Superior temporal gyrus (tissue), 1 donor: ENCODE measurements around the gene TUSC1.
"Not testable (repeated sequence)": the region's sequence is repeated elsewhere in the genome, so short reads cannot be mapped to it uniquely, and the experiment has no call there.

Source experiments
- DNase-seq: peaks from one replicate; pipeline ENCODE4 v3.0.0-alpha.2; 2016; ENCODE audit errors: extremely low spot score

The TUSC1 gene

DNA sequence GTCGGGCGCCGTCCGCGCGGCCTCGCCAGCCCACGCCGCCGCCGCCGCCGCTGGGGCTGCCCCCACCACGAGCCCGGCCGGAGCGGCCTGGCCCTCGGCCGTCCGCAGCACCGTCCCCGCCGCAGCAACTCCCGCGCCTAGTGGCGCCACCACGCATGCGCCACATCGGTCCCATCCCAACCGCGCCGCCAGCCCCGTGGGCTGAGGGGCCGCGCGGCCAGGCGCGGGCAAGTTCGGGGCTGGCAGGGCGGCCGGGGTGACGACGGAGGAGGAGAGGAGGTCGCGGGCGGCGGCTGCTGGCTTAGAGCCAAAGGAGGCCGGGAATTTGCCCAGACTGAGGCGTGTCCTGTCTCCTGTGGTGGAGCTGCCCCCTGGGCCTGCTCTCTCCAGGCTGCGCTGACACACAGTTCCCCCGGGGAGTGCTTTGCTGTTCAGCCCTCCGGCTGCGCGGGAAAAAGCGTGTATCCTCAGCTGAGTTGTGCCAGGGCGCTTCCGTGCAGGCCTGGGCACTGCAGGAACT lies at the start of gene TUSC1:
Gene TUSC1, minus strand, starts transcription at position 298 of the 520 bp plus-strand sequence. Its CDS starts 132 bp downstream, at position 166.
- DNase-seq: peak; percentile 76

DNA sequence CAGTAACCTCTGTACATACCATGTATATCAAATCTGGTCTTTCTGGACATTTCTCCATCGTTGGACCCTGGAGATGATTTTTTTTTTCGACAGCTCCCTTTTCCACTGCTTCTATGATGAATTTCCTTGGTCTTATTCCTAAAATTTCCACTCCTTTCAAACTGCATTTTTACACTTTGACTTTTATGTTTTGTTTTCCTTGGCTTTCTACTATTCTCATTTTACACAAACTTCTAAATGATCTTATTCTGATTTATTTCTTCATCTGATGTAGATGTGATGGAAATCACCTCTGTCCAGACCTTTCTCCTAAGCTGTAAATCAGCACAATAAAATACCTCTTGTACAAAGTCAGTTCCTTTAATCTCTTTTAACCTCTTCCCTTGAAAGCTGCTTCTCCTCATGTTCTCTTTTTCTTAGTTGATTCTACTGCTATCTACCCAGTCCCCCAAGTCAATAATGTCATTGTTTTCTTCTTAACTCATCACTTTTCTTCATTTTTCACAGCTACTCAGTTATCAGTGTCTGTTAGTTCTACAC lies 48.7 kb upstream of the TUSC1 start:
- no peak for DNase-seq

DNA sequence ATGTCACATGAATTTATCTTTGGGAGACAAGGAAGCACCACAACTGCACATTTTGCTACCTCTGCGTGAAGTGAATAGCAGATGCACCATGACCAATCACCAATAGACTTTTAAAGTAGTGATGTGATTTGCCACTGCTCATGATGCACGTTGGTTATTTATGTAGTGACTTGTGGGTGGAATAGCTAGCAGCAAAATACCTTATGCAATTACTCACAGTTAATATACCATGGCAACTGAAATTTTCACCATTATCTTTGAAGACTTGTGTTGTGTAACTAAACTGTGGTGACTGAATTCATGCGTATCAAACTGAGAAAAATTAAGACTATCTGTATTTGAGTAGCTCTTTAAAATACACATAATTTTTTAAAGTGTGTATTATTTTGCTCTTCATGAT lies 46.2 kb upstream of the TUSC1 start:
- no peak for DNase-seq

DNA sequence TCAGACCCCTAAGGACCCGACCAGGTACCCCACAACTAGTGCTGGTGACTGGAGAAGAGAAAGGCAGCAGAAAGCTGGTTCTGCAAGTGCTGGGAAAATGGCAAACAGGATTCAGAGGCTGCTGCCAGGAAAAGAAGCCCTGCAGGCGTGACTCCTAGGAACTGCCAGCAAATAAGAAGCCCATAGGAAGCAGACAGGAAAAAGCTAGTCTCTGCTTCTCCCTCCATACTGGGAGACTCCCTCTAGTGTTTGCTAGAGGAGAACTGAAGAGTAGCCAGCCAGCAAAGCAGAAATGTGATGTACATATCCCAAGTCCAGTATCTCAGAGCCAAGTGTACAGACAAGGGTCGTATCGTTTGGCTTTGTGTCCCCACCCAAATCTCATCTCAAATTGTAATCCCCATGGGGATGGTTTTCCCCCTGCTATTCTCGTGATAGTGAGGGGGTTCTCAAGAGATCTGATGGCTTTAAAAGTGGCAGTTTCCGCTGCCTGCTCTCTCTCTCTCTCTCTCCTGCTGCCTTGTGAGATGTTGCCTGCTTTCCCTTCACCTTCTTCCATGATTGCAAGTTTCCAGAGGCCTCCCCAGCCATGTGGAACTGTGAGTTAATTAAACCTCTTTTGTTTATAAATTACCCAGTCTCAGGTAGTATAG lies 38.1 kb upstream of the TUSC1 start:
- DNase-seq: peak; percentile 73

DNA sequence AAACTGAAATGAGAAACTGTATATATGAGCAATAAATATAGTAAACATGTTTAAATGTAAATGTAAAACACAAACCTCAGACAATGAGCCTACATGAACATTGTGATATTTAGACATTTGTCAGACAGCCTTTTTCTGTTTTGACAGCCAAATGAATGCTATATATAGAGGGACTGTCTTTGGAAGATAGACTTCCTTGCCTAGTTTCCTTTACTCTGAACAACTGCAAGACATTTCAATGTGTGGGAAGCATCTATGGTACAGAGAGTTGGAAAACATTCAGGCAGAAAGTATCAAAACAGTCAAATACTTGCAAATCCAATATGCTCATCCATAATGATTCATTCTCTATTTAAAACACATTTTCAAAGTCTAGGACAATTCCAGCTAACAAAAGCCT lies 31.7 kb upstream of the TUSC1 start:
- DNase-seq: peak; percentile 53

DNA sequence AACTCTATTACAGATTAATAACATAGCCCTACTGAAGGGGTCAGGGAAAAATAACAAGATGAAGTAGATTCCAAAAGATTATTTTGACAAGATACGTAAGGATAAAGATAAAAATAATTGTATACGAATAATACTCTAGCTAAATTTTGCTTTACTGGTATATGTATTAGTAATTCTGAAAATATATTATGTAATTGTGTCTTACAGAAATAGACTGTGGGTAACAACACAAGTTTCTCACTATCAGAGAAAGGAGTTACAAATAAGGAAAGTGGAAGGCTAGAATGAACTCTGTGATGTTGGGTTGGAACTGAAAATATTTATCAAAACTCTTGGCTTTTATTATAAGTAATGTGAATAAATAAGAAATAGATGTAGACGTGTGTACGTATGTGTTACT lies 26.6 kb upstream of the TUSC1 start:
- DNase-seq: no peak

DNA sequence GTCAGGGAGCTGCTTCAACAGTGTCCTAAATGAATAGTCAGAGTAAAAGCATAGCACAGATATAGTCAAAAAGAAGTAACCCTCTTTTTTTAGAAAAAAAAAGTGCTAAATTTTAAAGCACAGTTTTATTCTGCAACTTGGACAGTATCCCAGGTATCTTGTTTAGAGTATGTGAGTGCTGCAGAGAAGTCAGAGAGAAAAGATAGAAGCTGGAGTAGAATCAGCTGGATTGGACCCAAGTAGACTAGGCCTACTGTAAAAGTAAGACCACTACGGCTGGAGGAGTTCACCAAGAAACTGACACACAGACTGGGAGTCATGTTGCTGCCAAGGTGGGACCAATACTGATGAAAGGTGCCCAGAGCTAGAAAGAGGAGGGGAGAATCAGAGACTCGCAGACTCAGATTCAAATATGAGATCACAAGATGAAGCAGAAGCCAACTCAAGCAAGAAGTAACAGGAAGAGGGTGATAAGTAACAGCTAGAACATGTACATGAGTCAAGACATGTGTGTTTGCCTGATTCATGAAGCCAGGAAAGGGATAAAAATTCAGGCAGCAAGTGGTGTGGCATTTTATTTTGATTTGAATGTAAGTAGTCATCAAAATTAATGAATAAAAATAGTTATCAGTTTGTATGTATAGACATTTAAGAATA lies 25.6 kb upstream of the TUSC1 start:
- peak; percentile 36 for DNase-seq

DNA sequence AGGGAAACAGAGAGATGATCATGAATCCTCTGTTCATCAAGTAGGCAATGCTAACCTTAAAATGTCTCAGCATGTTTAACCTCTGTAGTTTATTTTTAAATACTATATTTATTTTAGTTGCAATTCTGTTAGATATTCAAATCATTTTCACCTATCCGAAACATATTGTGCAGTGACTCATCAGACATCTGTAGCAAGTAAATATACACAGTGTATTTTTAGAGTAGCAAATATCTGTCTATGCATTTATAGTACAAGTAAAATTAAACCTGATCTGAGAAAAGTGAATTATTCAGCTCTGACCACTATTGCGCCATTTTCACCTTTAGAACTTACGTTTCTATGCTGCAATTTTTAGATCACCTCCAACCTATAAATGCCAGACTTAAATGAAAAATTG lies 24.3 kb upstream of the TUSC1 start:
- DNase-seq: no peak

DNA sequence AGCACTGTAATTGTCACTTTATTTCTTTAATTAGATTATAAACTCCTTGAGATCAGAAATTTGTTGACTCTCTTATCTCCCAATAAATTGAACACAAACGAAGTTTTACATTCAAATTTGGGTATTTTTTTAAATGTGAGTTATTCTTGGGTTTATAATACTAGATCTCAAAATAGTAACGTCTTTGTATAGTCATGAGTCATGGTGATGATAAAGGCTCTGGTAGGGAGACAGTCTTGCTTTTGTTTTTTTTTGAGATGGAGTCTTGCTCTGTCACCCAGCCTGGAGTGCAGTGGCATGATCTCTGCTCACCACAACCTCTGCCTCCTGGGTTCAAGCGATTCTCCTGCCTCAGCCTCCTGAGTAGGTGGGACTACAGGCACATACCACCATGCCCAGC lies 22.7 kb upstream of the TUSC1 start:
- DNase-seq: not testable (repeated sequence)

DNA sequence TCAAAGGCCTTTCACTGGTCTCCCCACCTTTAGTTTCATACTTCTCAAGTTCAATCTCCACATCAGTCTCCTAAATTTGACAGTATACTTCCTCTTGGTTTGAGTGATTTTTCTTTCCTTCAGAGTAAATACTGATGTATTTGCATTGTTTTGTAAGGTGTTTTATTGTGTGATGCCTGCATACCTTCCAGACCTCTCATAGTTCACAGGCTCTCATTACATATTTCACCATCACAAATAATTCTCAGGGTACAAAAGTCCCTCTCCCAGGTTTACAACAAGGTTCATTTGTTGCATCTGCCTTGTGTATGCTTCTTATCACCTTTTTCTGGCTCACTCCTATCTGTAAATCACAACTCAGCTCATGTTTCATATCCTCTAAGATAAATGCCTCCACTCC lies 22.2 kb upstream of the TUSC1 start:
- no peak for DNase-seq

DNA sequence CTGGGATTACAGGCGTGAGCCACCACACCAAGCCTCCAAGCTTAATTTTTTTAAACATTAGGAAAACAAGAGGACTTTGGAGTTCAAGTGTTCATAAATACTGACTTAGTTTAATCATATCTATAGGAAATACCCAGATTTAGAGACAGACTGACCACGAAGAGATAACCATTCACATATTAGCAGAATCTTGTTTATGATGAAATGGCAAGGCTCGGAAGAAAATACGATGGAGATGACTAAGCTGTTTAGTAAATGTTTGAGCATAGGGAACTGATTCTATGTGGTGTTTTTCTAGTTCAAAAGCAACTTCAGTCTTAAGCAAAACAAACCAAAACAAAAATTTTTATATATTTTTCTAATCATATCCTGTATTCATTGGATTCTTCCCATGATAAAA lies 13.5 kb upstream of the TUSC1 start:
- DNase-seq: no peak

DNA sequence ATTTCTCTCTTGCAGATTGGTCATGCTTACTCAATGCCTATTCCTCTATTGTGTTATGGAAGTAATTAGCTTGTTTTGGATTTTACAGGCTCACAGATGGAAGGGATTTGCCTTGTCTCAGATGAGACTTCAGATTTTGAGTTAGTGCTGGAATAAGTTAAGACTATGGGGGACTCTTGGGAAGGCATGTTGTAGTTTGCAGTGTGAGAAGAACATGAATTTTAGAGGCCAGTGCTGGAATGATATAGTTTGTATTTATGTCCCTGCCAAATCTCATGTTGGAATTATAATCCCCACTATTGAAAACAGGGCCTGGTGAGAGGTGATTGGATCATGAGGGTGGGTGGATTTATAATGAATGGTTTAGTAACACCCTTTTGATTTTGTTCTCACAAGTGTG lies 6.1 kb upstream of the TUSC1 start:
- no peak for DNase-seq

DNA sequence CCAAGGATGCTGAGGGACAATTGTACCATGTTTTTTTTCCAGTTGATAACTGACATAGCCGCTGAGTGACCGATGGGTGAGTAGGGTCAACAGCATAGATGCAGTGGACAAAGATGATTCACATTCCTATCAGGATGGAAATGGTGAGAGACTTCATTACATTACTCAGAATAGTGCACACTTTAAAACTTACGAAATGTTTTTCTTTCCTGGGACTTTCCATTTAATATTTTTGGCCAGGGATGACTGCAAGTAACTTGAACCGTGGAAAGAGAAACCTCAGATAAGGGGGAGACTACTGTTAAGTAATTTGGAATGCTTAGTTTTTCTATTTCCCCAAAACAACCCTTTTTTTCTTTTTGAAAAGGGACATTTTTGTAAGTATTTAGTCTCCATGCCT lies 3.0 kb upstream of the TUSC1 start:
- DNase-seq: no peak

DNA sequence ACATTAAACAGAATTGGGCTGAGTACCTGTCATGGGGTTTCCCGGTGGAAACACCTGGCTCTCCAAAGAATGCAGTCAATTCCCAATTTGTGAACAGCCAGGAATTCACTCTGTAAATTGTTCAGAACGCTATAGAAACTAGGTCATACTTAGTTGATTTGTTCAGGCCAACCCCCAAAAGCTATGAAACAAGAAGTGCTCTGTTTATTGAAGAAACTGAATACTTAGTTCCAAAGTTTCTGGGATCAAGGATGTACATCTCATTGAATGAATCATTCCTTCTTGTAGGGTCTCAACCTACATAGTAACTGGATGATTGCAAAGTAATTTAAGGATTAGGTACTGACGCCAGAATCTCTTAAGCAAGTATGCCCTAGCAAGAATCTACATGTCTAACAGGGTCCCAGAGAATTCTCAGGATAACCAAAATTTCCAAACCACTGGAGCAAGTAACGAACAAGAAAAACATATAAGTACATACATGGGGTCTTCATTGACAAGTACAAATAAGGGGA lies 659 bp upstream of the TUSC1 start:
- DNase-seq: no peak

DNA sequence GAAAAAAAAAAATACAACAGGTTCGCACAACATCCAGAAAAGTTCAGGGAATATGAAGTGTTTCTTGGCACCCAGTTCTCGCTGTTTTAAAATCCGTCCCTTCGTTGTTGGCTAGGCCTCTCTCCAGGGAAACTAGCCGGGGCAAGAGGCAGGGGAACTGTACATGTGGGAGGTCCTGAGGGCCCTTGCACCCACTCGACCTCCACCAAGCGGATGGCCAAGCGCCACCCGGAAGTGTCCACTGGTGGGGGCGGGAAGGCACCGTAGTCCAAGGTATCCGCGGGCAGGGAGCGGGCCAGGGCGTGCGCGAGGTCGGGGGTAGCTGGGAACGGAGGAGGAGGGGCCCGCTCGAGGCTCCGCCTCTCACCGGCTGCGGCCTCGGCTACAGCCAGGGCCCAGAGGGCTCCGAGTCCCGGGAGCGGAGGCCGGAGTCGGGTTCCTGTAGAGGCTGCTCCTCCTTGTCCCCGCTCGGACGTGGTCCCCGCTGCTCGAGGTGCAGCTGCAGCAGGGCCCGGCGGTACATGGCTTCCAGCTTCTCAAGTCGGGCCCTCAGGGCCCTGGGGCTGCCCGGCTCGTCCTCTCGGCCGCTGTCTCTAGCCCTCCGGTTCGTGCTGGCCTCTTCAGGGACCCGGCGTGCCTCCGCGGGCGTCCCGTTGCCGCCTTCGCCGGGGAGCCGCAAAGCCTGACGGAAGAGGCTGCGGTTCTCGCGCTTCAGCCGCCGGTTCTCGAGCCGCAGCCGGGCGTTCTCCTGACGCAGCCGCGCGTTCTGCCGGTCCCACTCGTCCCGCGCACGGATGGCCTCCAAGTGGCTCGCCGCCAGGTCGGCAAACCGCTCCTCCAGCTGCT lies 720 bp downstream of the TUSC1 start:
- peak; percentile 56 for DNase-seq

DNA sequence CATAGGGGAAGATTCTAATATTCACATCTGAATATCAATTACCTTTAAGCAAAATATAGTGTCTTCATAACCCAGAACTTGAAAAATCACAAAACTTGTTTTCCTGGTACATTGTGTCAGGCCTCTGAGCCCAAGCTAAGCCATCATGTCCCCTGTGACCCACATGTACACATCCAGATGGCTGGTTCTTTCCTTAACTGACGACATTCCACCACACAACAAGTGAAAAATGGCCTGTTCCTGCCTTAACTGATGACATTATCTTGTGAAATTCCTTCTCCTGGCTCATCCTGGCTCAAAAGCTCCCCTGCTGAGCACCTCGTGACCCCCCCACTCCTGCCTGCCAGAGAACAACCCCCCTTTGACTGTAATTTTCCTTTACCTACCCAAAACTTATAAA lies 2.4 kb downstream of the TUSC1 start:
- DNase-seq: not testable (repeated sequence)

DNA sequence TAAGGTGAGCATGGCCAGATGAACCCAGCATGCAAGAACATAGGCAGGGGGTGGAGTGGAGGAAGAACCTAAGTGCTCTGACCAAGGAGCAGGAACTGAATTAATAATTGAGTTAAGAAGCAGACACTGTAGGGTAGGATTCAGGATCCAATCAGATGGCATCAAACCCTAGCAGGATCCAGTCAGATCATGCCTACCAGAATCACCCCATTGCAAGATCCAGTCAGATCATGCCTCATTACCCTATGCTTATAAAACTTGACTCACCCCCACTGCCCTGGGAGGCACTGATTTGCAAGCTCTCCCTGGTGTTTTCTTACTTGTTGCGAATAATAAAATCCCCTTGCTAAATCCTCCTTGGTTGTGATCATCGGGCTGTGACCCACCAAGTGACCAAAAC lies 19.7 kb downstream of the TUSC1 start:
- DNase-seq: no peak

DNA sequence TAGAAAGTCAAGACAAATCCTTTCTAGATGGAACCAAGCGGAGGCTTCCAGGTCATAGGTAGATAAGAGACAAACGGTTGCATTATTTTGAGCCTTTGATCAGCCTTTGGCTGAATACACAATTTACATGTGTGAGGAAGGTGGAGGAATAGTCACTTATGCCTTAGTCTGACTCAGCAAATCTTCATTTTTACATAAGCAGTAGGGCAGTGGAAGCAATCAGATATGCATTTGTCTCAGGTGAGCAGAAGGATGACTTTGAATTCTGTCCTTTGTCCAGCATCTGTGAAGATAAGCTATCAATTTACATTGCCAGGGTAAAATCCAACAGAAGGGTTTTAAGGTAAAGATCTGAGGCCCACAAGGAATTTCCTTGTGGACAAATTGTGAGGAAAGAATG lies 23.8 kb downstream of the TUSC1 start:
- DNase-seq: no peak

DNA sequence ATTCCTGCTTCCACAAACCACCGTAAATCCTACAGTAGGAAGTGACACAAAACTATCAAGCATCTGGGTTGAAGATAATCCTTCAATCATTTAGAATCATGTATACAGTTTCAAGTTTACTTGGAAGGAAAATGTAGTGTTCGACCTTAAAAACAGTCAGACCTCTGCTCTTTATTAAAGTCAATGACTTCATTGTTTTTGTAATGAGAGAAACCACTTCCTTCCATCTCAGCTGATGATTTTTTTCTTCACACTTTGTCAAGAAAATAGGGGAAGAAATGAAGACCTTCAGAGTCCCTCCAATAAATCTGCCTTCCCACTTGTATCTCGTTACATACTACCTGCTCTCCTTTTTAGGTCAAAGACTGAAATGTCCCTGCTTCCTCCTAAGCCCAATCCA lies 30.1 kb downstream of the TUSC1 start:
- DNase-seq: no peak

DNA sequence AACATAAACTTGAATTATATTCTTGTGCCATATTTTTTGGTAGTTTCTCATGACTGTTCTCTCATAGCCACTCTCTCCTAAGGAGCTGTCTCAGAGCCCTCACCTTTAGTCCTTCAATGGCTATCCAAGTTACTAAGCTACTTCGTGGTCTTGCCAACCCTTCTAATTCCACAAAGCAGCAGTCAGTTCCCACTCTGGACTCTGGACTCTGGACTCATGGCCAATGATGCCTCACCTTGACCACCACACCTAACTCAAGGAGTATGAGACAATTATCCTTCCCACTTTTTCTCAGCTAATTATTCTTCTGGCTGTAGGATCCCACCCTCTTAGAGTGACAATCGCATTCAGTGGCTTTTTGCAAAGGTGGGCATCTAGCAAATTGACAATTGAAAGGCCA lies 42.2 kb downstream of the TUSC1 start:
- no peak for DNase-seq

DNA sequence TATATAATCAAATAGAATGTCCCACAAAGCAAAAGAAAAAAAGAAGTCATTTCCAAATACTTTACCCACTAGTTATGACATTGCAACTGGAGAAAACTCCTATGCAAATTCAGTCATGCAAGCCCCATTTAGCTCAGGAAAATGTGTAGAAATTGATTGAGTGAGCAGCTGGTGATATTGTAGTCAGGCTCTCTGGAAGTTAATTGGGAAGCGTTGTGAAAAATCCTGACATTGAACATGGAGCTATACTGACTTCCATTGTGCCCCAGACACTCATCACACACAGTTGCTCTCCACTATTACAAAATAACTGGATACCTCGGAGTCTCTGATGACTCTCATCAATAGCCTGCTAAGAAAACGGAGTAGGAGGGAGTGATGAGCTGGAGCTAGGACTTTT lies 49.0 kb downstream of the TUSC1 start:
- no peak for DNase-seq
